ENCODE data around the gene NCS1. TPM values are rescaled to one million over a fixed set of nuclear protein-coding genes. Genes with fewer than 3 reads are reported as not detected.
A peak's percentile ranks its signal among the peaks of the same experiment; 100 is the strongest.

Gene NCS1
- total RNA-seq, 1 donor from 2014 or later = 126 TPM

- Histone ChIP-seq H3K79me2 (ENCODE audit: insufficient read depth, low read length) (no peaks in the 10 kb centered on the region), H3K9me3 (ENCODE audit: insufficient read depth, low read depth, low read length) (no peaks in the 10 kb centered on the region), H3K9ac (ENCODE audit: low read length) (no peak overlapping the region), H3K27me3 (ENCODE audit: insufficient read depth, low read length) (no peaks in the 10 kb centered on the region), H3K27ac (ENCODE audit: low read depth, low read length) (no peak overlapping the region), H4K20me1 (ENCODE audit: insufficient read depth, low read length) (no peaks in the 10 kb centered on the region), H3K36me3 (ENCODE audit: insufficient read depth, low read length) (no peaks in the 10 kb centered on the region), H3K4me3 (ENCODE audit: insufficient read depth, low read depth, low read length) (no peak overlapping the region), H2AFZ (ENCODE audit: low read depth, low read length) (peak overlapping the region; percentile 74), H3K4me1 (ENCODE audit: insufficient read depth, low read length) (peaks cover 25% of the 10 kb centered on the region), H3K4me2 (ENCODE audit: low read length) (peak overlapping the region; percentile 78)
- peak overlapping the region; percentile 90 for H3K27ac Mint-ChIP-seq (ENCODE audit: unreplicated experiment)
- TF ChIP-seq EZH2 (IDR thresholded peaks at IDR 0.05; ENCODE audit: insufficient read depth, low read length) (no peak), CTCF (IDR thresholded peaks at IDR 0.05; ENCODE audit: insufficient read depth, low read depth, low read length) (no peak)
- FAIRE-seq = no peak
- H3K4me3 Mint-ChIP-seq (ENCODE audit: unreplicated experiment) = no peak overlapping the region
- no peak for DNase-seq (ENCODE audit: low read depth)
- peaks cover 3% of the 10 kb centered on the region for H3K9me3 Mint-ChIP-seq (ENCODE audit: unreplicated experiment)
- no peaks in the 10 kb centered on the region for H3K27me3 Mint-ChIP-seq (ENCODE audit: low read depth, unreplicated experiment)
- peaks cover 45% of the 10 kb centered on the region for H3K4me1 Mint-ChIP-seq (ENCODE audit: low read depth, unreplicated experiment)
- peaks cover 5% of the 10 kb centered on the region for H3K36me3 Mint-ChIP-seq (ENCODE audit: low read depth, unreplicated experiment)
Measured at GRCh38 chr9:130143279-130143893, 28.8 kb upstream of the NCS1 start.

GRCh38 chr9:130143958-130144366 lies 28.2 kb upstream of the NCS1 start:
- H3K9me3 Mint-ChIP-seq (ENCODE audit: unreplicated experiment) = peaks cover 3% of the 10 kb centered on the region

More at GRCh38 chr9:130143958-130144366, 28.2 kb upstream of the NCS1 start:
- Histone ChIP-seq H3K9ac (ENCODE audit: low read length) (peak overlapping the region; percentile 48), H3K4me3 (ENCODE audit: insufficient read depth, low read depth, low read length) (no peak overlapping the region), H2AFZ (ENCODE audit: low read depth, low read length) (peak overlapping the region; percentile 74), H3K36me3 (ENCODE audit: insufficient read depth, low read length) (no peaks in the 10 kb centered on the region), H3K4me1 (ENCODE audit: insufficient read depth, low read length) (peaks cover 20% of the 10 kb centered on the region), H3K79me2 (ENCODE audit: insufficient read depth, low read length) (no peaks in the 10 kb centered on the region), H4K20me1 (ENCODE audit: insufficient read depth, low read length) (no peaks in the 10 kb centered on the region), H3K4me2 (ENCODE audit: low read length) (peak overlapping the region; percentile 78), H3K9me3 (ENCODE audit: insufficient read depth, low read depth, low read length) (no peaks in the 10 kb centered on the region), H3K27me3 (ENCODE audit: insufficient read depth, low read length) (no peaks in the 10 kb centered on the region), H3K27ac (ENCODE audit: low read depth, low read length) (no peak overlapping the region)
- Mint-ChIP-seq H3K27me3 (ENCODE audit: low read depth, unreplicated experiment) (no peaks in the 10 kb centered on the region), H3K4me3 (ENCODE audit: unreplicated experiment) (no peak overlapping the region), H3K27ac (ENCODE audit: unreplicated experiment) (peak overlapping the region; percentile 90), H3K4me1 (ENCODE audit: low read depth, unreplicated experiment) (peaks cover 39% of the 10 kb centered on the region), H3K36me3 (ENCODE audit: low read depth, unreplicated experiment) (peaks cover 5% of the 10 kb centered on the region)
- peak; percentile 72 for DNase-seq (ENCODE audit: low read depth)
- TF ChIP-seq EZH2 (IDR thresholded peaks at IDR 0.05; ENCODE audit: insufficient read depth, low read length) (no peak), CTCF (IDR thresholded peaks at IDR 0.05; ENCODE audit: insufficient read depth, low read depth, low read length) (no peak)
- FAIRE-seq = no peak

Measured in astrocyte (in vitro differentiated cells and primary cell).